ENCODE measurements around the gene SCMH1. TPM values are rescaled to one million over a fixed set of nuclear protein-coding genes. Genes with fewer than 3 reads are reported as not detected.

Gene SCMH1
- total RNA-seq, 1 donor from 2014 or later, result 21.2 TPM

DNA sequence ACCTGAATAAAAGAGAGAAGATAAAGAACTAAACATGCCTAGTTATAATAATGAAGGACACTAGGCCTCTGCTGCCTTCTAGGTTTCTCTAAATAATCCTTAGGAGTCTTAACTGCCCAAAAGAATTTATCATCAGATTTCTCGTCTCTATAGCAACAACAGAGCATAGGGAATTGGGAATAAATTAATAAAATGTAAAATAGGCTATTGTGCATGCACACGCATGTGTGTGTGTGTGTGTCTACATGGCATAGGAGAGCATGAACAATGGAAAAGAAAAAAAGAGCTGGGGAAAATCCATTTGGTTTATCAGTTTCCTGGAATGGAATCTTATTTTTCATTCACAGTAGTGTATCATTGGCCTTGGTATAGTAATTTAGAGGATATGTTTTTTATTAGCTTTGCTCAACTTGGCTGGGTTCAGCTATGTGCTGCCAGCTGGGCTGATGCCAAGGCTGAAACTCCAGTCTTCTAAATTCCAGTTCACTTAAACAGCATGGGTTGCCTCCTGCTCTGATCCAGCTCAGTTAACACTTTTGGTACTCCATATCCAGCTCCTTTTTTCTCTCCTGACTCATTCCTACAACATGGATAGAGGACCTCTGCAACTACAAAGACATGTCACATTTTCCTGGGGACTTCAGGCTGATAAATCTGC is 140.0 kb downstream of the SCMH1 start:
- intact Hi-C loops (cut with micrococcal nuclease), result no loop called here

DNA sequence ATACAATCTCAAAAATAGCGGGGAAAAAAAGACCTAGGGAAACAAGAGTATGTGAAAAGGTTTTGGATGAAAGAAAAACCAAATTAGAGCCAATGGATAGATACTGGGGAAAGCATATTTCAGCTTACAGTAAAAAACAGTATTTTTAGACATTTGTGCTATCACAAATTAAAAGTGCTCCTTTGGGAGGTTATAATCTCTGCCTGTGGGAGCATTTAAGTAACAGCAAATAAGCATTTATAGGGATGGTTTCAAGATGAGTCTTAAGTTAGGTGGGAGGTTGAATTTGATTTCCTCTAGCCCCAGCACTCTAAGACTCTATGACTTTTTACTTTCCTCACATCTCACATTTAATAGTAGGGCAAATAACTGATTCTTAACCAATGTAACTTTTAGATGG is 141.0 kb downstream of the SCMH1 start:
- intact Hi-C loops (cut with micrococcal nuclease), result no loop called here

DNA sequence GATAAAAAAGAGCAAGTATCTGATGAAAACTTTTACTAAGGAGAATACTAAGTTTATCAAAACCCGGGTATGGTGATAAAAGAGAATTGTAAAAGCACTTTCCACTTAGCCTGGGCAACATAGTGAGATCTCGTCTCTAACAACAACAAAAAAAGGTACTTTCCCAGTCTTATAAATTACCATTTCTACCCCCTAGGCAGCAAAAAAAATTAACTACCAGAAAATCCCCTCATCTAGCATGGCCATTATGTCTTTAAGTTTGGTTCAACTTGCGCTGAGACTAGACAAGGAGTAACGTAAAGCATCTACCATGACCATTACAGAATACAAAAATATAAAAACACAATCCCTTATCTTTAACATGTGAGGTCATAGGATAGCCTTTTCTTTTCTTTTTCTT is 141.9 kb downstream of the SCMH1 start:
- intact Hi-C loops (cut with micrococcal nuclease), result no loop called here

DNA sequence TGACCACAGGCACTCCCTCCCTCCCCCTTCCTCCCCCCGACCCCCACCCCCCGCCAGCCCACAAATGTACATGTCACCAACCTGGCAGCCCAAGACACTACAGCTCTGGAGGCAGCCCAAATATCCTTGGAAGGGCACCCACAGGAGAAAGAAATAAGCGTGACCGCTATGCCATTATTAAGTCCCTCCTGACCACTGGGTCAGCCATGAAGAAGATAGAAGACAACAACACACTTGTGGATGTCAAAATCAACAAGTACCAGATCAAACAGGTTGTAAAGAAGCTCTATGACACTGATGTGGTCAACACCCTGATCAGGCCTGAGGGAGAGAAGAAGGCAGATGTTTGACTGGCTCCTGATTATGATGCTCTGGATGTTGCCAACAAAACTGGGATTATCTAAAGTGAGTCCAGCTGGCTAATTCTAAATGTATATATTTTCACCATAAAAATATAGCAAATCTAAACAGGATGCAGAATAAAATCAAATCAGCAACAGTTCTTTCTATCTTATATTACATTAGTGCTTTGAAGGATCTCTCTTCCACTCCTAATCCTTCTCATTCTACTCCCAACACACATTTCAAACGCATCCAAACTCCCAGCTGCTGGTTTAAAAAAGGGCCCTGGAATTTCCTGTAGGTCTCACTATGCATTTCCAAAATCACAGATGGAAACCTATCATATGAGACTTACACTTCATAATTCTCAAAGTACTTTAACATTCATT is 143.2 kb downstream of the SCMH1 start:
- intact Hi-C loops (cut with micrococcal nuclease), result no loop called here

DNA sequence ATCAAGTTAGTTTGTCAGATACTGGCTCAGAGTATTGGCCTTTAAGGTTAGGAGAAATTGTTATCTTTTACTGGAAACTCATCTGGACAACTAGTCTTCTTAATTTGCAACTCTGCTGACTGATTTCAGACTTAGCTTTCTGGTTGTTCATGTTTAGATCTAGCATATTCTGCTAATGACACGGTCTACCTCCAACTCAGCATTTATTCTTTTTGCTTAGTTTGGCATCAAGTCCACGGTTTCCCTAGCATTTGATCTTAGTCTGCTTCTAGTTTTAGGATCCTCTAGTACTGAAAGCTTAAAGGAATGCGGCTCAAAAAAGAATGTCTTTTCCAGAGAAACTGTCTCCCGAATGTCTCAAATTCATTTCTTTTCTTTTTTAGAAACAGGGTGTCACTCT is 145.0 kb downstream of the SCMH1 start:
- intact Hi-C loops (cut with micrococcal nuclease), result no loop called here

DNA sequence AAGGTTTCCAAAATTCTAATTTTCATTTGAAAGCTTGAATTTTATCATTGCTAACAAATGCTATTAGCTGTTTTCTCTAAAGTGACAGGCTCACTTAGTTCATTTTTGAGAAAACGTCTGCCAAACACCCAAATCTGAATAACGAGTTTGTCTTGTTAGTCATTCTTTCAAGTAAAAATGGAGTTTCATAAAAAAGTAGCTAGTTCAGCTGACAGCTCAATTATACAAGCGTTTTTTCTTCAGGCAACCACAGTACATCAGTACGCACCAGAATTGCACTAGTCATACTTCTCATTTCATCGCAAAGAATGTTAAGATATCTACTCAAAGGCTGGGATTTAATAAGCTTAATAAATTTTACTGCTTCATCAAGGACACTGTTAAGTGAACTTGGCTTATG is 148.3 kb downstream of the SCMH1 start:
- intact Hi-C loops (cut with micrococcal nuclease), result no loop called here

DNA sequence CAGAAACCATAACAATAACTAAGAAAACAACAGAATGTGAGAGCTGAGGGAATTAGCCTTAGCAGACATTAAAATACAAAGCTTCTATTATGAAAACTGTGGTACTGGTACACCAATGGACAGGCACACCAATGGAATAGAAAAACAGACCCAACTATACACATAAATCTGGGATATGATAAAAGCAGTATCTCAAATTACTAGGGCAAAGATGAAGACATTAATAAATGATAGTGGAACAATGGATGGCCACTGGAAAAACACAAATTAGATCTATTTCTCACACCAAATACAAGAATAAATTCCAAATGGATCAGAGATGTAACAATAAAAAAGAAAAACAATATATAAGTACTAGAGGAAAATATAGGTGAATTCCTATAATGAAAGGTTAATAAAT is 155.2 kb downstream of the SCMH1 start:
- intact Hi-C loops (cut with micrococcal nuclease), result no loop called here

DNA sequence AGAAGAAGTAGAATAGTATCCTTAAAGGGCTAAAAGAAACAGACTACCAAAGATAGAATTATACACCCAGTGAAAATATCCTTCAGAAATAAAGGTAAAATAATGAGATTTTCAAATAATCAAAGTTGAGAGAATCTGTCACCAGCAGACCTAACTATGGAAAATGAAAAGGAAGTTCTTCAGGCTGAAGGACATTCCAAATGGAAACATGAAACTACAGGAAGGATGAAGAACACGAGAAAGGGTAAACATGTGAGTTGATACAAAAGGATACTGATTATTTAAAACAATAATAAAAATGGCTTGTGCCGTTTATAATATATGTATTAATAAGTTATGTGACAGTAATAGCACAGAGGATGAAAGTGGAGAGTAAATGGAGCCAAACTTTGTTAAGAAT is 163.5 kb downstream of the SCMH1 start:
- intact Hi-C loops (cut with micrococcal nuclease), result no loop called here

DNA sequence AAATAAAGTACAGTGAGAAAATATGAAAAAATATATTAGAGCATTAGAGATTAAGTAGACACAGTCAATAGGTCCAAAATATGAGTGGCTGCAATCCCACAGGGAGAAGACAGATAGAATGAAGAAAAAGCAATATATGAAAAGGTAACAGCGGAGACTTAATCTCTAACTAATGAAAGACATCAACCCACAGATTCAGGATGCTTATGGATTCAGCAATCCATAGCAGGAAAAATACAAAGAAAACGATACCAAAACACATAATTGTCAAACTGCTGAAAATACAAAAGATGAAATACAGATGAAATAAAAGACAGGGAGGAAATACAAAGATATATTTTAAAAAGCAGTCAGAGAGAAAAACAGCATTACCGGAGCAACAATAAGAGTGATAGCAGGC is 163.9 kb downstream of the SCMH1 start:
- intact Hi-C loops (cut with micrococcal nuclease), result no loop called here

DNA sequence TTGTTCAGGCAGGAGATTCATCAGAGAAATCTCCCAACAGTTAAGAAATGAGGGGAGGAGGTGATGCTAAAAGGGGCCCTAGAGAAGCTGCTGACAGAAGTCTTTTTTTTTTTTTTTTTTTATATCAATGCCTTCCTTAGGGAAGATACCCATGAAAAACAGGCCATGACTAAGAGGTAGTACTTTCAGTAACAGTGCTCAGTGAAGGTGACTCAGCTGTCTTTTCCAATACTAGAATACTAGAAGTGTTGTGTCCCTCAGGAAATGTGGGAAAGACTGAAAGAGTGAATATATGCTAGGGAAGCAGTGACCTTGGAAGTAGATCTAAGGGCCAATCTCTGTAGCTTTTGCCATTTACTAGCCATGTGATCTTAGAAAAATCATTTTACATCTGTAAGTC is 168.1 kb downstream of the SCMH1 start:
- intact Hi-C loops (cut with micrococcal nuclease), result no loop called here

DNA sequence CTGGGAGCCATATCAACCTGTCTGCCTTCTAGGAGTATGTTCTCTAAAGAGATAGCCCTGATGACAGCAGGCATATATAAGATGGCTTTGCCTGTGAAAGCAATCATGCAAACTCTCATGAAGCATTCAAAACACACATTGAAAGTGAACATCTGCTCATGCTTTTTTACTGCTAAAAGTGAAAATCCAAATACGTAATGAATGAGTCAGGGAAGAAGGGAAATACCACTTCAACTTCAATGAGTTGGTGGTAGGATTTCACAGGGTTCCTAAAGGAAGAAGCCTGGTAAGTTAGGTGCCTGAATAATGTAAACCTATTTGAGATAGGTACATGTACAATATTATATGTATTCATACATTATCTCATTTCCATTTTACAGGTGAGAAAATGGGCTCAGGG is 170.1 kb downstream of the SCMH1 start:
- intact Hi-C loops (cut with micrococcal nuclease), result no loop called here

DNA sequence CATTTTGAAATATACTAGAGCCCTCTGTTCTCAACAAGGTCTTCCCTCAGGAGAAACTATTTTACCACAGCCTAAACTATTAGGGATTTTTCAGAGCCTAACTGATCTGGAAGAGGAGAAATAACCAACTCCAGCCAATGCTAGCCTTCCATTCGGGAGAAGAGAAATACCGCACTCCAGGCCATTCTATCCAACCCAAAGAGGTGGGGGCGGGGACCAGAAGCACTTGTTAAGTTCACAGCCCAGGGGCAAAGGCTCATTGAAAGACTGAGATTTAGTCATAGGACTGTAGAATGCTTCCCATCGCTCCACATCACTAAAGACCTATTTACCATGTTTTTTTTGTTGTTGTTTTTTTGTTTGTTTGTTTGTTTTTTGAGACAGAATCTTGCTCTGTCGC is 185.2 kb downstream of the SCMH1 start:
- intact Hi-C loops (cut with micrococcal nuclease), result no loop called here

DNA sequence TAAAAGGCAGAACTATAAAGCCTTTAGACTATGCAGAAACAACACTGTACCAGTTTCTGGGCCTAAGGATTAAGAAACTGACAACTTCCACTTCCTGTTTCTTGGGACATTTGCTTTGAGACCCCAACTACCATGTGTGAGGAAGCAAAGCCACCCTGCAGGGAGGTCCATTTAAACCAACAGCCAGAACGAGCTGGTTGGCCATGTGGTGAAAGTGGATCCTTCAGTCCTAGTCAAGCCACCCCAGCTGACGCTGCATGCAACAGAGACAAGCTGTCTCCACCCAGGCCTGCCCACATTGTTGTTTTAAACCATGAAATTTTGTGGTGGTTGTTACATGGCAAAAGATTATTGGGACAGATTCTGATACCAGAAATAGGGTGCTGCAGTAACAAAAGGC is 188.8 kb downstream of the SCMH1 start:
- intact Hi-C loops (cut with micrococcal nuclease), result no loop called here

DNA sequence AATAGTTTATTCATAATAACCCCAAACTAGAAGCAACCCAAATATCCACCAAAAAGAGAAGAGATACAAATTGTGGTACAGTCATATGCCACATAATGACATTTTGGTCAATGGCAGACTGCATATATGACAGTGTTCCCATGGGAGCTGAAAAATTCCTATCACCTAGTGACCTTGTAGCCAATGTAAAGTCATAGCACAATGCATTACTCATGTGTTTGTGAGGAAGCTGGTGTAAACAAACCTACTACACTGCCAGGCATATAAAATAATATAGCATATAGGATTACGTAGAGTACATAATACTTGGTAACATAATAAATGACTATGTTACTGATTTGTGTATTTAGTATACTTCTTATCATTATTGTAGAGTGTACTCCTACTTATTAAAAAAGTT is 191.1 kb downstream of the SCMH1 start:
- intact Hi-C loops (cut with micrococcal nuclease), result no loop called here

DNA sequence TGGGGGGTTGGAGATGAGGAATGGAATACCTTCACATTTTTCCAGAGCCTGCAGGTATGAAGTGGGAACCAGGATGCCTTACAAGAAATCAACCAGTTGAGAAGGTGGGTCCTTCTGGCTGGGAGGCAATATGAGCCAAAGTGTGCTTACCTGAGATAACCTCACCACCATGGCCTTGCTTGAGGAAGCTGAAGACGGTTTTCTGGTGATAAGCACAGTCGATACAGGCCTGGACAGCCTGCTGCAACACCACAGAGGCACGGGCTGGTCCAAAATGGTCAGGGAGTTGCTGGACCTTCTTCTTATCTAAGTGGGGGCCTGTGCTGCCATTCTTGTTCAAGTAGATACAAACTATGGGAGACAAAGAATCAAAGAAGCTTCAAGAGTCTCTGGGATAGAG is 193.6 kb downstream of the SCMH1 start:
- intact Hi-C loops (cut with micrococcal nuclease), result no loop called here

DNA sequence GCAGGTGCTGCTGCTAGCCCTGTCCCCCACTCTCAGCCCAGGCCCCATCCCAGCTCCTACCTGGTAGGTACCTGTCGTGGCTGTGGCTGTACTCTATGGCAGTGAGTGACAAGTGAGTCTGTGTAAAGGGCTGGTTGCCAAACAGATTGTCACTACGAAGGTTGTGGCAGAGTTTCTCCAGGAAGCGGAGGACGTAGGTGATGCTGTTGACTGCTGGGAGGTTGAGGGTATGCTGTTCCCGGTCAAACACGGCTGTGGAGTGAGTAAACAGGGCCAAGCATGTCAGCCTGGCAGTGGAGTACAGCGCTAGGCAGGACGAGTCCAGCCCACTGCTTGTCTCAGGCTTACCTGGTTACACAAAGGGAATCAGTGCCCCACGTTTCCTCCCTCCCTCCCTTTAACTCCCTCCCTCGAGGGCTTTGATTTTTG is 195.7 kb downstream of the SCMH1 start:
- intact Hi-C loops (cut with micrococcal nuclease), result no loop called here

DNA sequence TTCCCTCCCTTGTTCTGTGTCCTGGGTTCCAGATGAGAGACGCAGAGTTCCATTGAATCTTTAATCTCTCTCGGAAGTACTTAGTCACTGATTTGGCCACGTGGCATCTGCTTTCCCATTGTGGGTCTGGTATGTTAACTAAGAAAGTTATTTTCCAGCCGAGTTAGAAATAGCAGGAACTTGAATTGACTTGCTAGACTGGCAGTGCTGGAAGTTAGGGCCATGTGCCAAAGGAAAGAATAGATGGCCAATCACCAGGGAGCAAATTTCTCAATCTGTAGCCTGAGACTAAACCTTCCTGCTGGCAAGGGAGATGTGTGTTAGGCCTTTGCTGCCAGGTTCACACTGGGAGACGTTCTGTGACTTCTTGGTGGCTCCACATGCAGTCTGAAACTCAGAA is 196.4 kb downstream of the SCMH1 start:
- intact Hi-C loops (cut with micrococcal nuclease), result no loop called here

DNA sequence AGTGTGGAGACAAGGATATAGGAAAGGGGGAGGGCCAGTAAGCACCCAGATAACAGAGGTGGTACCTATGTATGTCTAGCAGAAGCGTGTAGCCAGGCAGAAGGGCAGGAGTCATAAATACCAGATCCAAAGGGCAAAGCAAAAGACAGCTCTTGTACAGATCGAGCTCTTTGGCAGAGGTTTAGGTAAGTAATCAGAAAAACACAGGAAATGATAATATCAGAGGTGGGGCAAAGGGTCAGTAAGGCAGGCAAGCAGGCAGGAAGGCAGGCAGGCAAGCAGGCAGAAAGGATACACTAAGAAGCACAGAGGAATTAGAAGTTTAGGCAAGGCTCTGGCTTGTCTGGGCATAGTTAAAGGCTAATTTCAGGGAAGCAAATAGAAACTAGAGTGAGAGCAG is 197.9 kb downstream of the SCMH1 start:
- intact Hi-C loops (cut with micrococcal nuclease), result no loop called here

DNA sequence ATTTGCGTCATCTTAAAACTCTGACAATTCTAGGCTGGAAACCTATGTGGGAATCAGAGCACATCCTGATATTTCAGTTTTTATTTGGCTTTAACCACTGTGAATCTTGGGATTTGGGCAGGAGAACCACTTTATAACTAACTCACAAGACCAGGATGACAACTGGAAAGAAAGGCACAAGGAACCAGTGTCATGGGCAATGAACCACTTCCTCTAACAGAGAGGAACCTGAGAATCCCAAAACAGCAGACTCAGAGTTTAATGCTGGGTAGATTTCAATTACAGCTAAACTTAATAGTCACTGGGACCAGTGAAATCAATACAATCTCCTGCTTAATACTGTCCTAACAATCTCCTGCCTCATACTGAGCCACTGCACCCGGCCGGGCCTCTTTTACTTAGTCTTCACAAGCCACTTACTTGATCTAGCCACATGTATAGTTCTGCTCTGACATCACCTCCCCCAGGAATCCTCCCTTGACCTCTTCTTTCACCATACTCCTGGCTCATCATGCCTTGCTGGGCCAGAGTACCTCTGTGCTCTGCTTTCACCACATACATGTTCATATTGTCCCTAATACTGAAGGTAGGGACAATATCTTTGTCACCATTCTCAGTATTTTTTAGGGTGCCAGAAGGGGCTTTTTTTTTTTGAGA is 200.4 kb downstream of the SCMH1 start:
- intact Hi-C loops (cut with micrococcal nuclease), result no loop called here

DNA sequence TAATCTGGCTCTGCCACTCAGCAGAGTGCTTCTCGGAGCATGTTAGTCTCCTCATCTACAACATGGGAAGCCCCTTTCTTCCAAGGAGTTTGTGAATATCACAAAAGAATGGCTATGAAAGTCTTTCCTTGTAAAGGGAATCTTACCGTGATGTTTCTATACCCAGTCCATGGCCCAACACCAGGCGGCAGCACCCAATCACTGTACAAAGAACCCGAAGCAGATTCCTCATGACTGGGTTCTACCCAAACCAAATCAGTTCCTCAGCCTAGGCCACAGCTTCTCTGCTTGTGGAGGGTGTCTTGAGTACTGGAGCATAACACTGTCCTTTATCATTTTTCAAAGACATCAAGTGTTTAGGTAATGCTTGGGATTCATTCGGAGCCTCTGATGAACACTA is 204.0 kb downstream of the SCMH1 start:
- intact Hi-C loops (cut with micrococcal nuclease), result no loop called here

DNA sequence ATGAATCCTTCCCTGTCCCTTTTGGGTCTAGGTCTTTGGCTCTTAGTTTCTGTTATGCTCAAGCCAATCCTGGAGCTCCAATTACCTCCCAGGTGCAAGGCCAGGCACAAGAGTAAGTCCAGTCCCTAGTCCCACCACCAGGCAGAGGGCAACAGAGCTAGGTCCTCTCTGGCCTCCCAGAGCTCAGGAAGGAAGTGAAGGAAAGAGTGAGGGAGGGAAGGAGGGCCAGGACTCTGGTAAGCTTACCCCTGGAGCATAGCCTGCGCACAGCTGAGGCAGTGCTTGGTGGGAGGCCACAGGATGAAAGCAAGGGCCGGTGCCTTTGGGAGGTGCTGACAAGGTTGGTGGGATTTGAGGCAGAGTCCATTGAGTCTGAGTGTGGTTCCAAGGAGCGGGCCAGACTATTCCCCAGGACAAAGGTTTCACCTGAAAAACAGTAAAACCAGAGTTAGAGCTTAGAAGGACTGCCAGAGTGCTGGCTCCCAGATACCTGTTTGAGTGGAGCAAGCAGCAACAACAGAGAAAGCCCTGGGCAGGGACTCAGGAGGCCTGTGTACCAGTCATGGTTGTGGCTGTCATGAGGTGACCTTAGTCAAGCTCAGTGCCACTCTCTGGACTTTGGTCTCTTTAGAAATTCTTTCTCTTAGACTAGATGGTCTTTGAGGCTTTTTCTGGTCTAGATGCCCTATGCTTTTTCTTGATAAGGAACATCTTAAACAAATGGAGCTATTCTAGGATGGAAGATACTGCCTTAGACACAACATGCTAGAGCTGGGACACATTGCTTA is 204.8 kb downstream of the SCMH1 start:
- intact Hi-C loops (cut with micrococcal nuclease), result no loop called here

DNA sequence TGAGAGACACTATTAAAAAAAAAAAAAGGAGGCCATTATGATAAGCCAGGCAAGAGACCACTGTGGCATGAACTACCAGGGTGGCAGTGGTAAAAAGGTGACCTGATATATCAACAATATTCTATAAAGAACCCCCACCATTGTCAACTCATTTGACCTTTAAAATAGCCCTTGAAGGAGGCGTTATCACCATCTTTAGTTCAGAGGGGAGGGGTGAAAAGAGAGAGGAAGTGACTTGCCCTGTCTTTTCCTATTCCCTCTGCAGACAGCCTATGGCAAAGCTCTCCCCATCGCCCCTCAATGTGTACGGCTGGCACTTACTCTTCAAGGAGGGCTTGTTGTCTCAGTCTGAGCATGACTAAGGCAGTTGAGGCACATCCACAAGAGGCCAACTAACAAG is 208.8 kb downstream of the SCMH1 start:
- intact Hi-C loops (cut with micrococcal nuclease), result no loop called here
